Measurements from ENCODE around the gene TRIM15.
A peak's percentile ranks its signal among the peaks of the same experiment; 100 is the strongest.
"Not testable (repeated sequence)": the region's sequence is repeated elsewhere in the genome, so short reads cannot be mapped to it uniquely, and the experiment has no call there.

TRIM15 gene

DNA sequence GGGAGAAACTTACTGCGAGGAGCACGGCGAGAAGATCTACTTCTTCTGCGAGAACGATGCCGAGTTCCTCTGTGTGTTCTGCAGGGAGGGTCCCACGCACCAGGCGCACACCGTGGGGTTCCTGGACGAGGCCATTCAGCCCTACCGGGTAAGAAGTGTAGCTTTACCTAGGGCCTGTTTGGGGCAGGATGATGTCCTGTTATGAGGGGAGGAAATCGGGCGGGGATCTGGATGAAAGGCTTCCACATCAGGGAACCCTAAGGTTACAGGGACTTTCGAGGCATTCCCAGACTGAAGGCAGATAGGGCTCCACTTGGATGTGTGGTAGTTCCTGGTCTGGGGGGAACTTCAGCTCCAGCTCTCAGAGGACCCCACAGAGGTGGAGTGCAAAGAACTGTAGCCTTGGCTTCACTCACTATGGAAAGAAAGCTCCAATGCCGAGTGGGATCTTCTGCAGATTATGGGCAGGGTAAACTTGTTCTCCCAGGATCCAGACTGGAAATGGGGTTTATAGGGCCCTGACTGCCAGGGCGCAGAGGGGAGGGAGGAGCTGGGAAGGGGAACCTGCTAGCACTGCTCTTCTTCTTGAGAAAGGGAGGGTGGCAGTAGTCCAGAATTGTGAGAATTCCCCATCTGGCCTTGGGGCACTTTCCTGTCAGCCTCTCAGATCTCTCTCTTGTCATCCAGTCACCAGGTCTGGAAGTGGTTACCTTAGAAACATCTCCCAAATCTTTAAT is 740 bp downstream of the TRIM15 start:
- TF ChIP-seq POLR2A (IDR thresholded peaks at IDR 0.05; ENCODE audit: low read depth, low read length), result no peak
- no peak for DNase-seq (ENCODE audit: insufficient read length, low spot score)
- FAIRE-seq, result no peak

DNA sequence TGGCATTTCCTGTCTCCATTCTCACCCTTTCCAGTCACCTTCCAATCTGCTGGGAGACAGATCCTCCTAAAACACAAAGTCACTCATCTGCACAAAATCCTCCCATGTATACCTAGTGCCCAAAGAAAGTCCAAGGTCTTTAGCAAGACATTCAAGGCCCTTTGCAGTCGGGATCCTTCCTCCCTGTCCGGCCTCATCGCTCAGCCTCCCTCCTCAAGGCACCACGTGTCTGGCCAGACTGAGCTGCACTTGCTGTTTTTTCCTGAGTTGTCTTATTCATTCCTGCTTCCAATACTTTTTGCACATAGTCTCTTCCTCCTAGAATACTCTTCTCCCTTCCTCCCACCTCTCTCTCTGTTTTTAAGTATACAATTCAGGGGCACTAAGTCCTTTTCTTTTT is 1.4 kb downstream of the TRIM15 start:
- no peak for TF ChIP-seq POLR2A (IDR thresholded peaks at IDR 0.05; ENCODE audit: low read depth, low read length)
- FAIRE-seq, result no peak

GRCh38 chr6:30165238-30165637 is 1.9 kb downstream of the TRIM15 start:
- not testable (repeated sequence) for DNase-seq (ENCODE audit: insufficient read length, low spot score); FAIRE-seq

More for the DNA sequence above, 1.4 kb downstream of the TRIM15 start:
- no peak for DNase-seq (ENCODE audit: insufficient read length, low spot score)

GRCh38 chr6:30167101-30167500 is 3.8 kb downstream of the TRIM15 start:
- TF ChIP-seq POLR2A (IDR thresholded peaks at IDR 0.05; ENCODE audit: low read depth, low read length), result no peak
- DNase-seq (ENCODE audit: insufficient read length, low spot score), result no peak
- FAIRE-seq, result no peak

DNA sequence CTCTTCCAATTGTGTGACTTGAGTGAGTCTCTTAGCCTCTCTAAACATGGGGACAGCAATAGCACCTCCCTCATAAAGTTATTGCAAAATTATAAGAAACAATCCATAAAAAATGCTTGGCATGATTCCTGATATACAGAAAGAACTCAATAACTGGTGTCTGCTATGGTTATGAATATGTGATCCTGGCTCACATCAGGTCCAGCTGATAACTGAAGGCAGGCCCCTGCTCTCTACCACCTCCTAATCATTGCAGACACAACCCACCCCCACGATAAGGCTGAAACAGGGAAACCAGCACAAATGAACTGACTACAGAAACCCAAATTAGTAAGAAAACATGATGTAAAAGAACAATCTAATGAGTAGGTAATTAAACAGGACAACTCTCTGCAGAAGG is 5.4 kb downstream of the TRIM15 start:
- DNase-seq (ENCODE audit: insufficient read length, low spot score), result no peak
- no peak for TF ChIP-seq POLR2A (IDR thresholded peaks at IDR 0.05; ENCODE audit: low read depth, low read length)
- FAIRE-seq, result no peak

DNA sequence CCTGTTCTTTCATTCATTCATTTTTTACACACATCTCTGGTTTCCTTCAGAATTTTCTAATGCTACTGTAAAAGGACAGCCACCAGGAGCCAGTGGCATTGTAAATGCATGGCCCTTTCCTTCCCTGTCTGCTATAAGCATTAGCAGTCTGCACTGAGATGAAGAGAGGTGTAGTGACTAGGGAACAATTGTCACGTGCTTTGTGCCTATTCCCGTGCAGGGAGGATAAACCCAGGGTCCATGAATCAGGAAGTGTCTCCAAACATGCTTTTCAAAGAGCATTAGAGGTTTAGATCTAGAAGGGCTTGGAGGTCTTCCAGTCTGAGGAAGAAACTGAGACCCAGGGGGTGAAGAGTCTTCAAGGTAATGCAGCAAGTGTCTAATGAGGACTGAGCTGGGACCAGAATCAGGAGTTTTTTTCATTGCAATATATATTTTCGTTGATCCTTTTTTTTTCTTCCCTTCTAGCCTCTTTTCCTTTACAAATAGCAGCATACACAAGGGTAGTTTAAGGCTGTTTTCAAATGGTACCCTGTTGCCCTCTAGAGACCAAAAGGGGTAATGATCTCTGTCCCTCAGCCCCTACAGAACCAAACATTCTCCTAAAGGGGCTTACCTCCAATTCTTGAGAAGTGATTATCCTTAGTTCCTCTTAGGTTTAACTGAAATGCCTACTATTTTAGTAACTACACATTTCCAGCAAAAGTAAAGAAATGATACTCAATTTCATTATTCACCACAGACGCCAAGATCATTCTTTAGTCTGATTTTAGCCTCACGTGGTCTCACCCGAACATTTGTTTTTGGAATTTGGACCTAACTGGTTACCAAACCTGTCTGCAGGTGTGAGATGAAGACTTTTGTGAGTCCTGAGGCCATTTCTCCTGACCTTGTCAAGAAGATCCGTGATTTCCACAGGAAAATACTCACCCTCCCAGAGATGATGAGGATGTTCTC is 6.6 kb downstream of the TRIM15 start:
- peak; percentile 38 for FAIRE-seq
- peak; percentile 36 for DNase-seq (ENCODE audit: insufficient read length, low spot score)
- no peak for TF ChIP-seq POLR2A (IDR thresholded peaks at IDR 0.05; ENCODE audit: low read depth, low read length)

DNA sequence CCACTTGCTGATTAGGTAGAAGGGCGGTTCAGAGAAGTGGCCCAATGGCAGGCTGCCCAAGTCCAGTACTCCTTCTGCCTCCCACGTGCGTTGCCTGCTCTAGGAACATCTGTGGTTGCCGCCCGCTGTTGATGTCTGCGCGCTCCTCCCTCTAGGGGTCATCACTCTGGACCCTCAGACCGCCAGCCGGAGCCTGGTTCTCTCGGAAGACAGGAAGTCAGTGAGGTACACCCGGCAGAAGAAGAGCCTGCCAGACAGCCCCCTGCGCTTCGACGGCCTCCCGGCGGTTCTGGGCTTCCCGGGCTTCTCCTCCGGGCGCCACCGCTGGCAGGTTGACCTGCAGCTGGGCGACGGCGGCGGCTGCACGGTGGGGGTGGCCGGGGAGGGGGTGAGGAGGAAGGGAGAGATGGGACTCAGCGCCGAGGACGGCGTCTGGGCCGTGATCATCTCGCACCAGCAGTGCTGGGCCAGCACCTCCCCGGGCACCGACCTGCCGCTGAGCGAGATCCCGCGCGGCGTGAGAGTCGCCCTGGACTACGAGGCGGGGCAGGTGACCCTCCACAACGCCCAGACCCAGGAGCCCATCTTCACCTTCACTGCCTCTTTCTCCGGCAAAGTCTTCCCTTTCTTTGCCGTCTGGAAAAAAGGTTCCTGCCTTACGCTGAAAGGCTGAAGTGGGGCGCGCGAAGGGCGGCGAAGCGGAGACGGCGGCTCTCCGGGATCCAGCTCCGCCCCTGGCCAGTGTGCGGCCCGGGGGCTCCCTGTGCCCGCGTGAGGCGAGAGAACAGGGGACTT is 8.5 kb downstream of the TRIM15 start:
- FAIRE-seq (no peak), DNase-seq (ENCODE audit: insufficient read length, low spot score) (no peak)
- TF ChIP-seq POLR2A (IDR thresholded peaks at IDR 0.05; ENCODE audit: low read depth, low read length), result no peak

DNA sequence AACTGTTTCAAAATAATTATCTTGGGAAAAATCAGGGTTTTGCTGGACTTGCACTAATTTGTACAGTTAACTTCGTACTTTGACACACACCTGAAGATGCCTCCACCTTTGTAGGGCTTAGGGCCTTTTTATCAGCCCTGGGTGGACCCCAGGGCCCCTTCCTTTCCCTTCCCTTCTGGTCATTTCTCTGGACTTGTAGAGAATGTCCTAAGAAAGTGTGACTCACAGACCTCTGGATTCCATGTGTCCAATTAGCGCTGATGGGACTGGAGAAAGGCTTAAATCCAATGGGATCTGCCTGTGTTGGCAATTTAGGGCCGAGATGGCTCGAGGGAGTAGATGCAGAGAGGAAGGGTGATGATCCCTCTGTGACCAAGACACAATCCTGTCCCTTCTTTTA is 9.3 kb downstream of the TRIM15 start:
- TF ChIP-seq POLR2A (IDR thresholded peaks at IDR 0.05; ENCODE audit: low read depth, low read length), result no peak
- DNase-seq (ENCODE audit: insufficient read length, low spot score), result no peak
- FAIRE-seq, result no peak

- TF ChIP-seq POLR2A (IDR thresholded peaks at IDR 0.05; ENCODE audit: low read depth, low read length), result no peak
- FAIRE-seq, result no peak
- DNase-seq (ENCODE audit: insufficient read length, low spot score), result no peak
Observed at GRCh38 chr6:30175765-30176164, 12.4 kb downstream of the TRIM15 start.

DNA sequence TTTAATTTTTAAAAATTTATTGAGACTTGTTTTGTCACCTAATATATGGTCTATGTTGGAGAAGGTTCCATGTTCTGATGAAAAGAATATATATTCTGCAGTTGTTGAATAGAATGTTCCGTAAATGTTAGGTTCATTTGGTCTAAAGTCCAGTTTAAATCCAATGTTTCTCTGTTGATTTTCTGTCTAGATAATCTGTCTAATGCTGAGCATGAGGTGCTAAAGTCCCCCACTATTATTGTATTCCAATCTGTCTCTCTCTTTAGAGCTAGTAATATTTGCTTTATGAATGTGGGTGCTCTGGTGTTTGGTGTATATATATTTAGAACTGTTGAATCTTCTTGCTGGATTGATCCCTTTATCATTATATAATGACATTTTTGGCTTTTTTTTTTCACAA is 15.5 kb downstream of the TRIM15 start:
- DNase-seq (ENCODE audit: insufficient read length, low spot score) (no peak), FAIRE-seq (no peak)
- TF ChIP-seq POLR2A (IDR thresholded peaks at IDR 0.05; ENCODE audit: low read depth, low read length), result no peak

- DNase-seq (ENCODE audit: insufficient read length, low spot score) (no peak), FAIRE-seq (no peak)
- no peak for TF ChIP-seq POLR2A (IDR thresholded peaks at IDR 0.05; ENCODE audit: low read depth, low read length)
Observed at GRCh38 chr6:30180145-30180544, 16.8 kb downstream of the TRIM15 start.

DNA sequence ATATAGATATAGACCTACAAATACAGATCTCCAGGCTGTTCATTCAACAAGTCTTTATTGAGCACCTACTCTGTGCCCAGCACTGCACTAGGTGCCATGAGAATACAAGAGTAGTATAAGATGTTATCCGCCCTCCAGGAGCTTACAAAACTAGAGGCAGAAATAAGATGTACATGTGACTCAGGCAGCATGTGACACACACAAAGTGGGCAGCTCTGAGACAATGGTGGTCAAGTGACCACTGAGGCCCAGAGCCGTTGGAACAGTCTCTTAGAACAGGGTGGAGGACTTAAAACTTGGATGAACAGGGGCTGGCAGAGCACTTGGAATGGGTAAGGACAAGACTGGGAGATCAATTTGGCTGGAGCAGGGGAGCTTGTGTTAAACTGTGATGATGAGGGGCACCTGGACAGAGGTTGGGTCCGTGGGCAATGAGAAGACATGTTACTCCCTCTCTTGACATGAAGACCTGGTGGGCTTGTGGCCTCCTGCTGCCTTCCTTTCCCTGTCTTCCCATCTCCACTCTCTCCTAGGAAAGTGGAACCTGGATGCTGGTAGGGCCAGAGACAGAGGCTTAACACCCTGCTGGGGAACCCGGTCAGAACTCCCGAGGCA is 21.2 kb downstream of the TRIM15 start:
- FAIRE-seq, result no peak
- no peak for TF ChIP-seq POLR2A (IDR thresholded peaks at IDR 0.05; ENCODE audit: low read depth, low read length)

GRCh38 chr6:30185846-30186484 is 22.6 kb downstream of the TRIM15 start:
- no peak for TF ChIP-seq POLR2A (IDR thresholded peaks at IDR 0.05; ENCODE audit: low read depth, low read length)
- no peak for DNase-seq (ENCODE audit: insufficient read length, low spot score)
- no peak for FAIRE-seq

More for the DNA sequence above, 21.2 kb downstream of the TRIM15 start:
- DNase-seq (ENCODE audit: insufficient read length, low spot score), result no peak

All from H54 (cell line).